HCT116 (cell line): ENCODE data around the gene OR10A2. TPM values are rescaled to one million over a fixed set of nuclear protein-coding genes. Genes with fewer than 3 reads are reported as not detected.

ENCODE experiments used
- ATAC-seq: fragments of 200-7000 bp; cut with Tn5 transposase; 2 replicates; pipeline ENCODE4 v1.9.1; 2020; ENCODE audit warnings: mild to moderate bottlenecking, moderate library complexity
- BruUV-seq: library from RNA; stranded (reverse); fragments of 400-500 nt; replicated peaks from 2 replicates; lab custom pipeline; 2021; lab: Mats Ljungman, UMichigan
- CTCF ChIA-PET: fragments of 300-600 bp; sonication (Branson Sonifier 250); formaldehyde crosslinking; loops from one replicate; lab custom pipeline; 2021; ENCODE audit warnings: antibody characterized with exemption; lab: Charles Lee
- POLR2A ChIA-PET: fragments of 300-600, 350-600 bp; sonication (Branson Sonifier 250); formaldehyde crosslinking; loops from one replicate; lab custom pipeline; 2021; ENCODE audit warnings: antibody characterized with exemption; lab: Charles Lee
- RAD21 ChIA-PET, 2 experiments: fragments of 300-600 bp; sonication (Branson Sonifier 250); formaldehyde crosslinking; loops; one replicate each; lab custom pipeline; 2023; ENCODE audit warnings: low total read pairs in 2 of 2; ENCODE audit not compliant: uncharacterized antibody in 2 of 2, unreplicated experiment in 2 of 2, low non-redundant PET in 1 of 2; lab: Charles Lee
- DNase-seq: peaks from one replicate; pipeline ENCODE4 v3.0.0-alpha.2; 2010; ENCODE audit warnings: low read depth, low spot score
- H2AFZ ChIP-seq: fragments of 200-600 bp; shearing (Covaris generic), sonication (generic); 2 replicates; pipeline ENCODE4 v1.6.1; 2017; ENCODE audit warnings: low read depth, mixed run types, mixed read lengths, antibody characterized with exemption, low read length; ENCODE audit not compliant: poor library complexity, severe bottlenecking
- H3K27ac ChIP-seq: 2 replicates; pipeline ENCODE4 v1.5.1; 2012; ENCODE audit warnings: low read depth, low read length
- H3K27me3 ChIP-seq: fragments of 200-600 bp; sonication (generic); 2 replicates; pipeline ENCODE4 v1.6.1; 2016; ENCODE audit warnings: mixed run types, low read length, mixed read lengths; ENCODE audit not compliant: insufficient read depth
- H3K36me3 ChIP-seq, 2 experiments: fragments of 200-500 bp in 1 of 2; fragments of 200-600 bp in 1 of 2; sonication (Bioruptor generic) in 1 of 2; sonication (generic) in 1 of 2; 2 replicates each; pipeline versions ENCODE4 v1.5.1 to v1.6.1; 2014 to 2016; ENCODE audit warnings: low read length in 2 of 2, inconsistent platforms in 1 of 2, mixed read lengths in 1 of 2, mixed run types in 1 of 2; ENCODE audit not compliant: insufficient read depth in 2 of 2, control insufficient read depth in 1 of 2
- H3K4me1 ChIP-seq, 2 experiments: fragments of 200-600 bp in 1 of 2; sonication (generic) in 1 of 2; 2 replicates each; pipeline versions ENCODE4 v1.5.1 to v1.6.1; 2012 to 2017; ENCODE audit warnings: low read length in 2 of 2, inconsistent platforms in 1 of 2, mild to moderate bottlenecking in 1 of 2, mixed read lengths in 1 of 2, mixed run types in 1 of 2, moderate library complexity in 1 of 2; ENCODE audit not compliant: insufficient read depth in 2 of 2, control insufficient read depth in 1 of 2
- H3K4me2 ChIP-seq: fragments of 200-600 bp; sonication (generic); 2 replicates; pipeline ENCODE4 v1.6.1; 2017; ENCODE audit warnings: mixed run types, low read length, mixed read lengths
- H3K4me3 ChIP-seq, 2 experiments: fragments of 200-600 bp in 1 of 2; sonication (generic) in 1 of 2; replicated peaks in 1 of 2; 2 replicates each; pipeline ENCODE4 v1.5.1; 2011 to 2016; ENCODE audit warnings: low read length in 2 of 2, control low read depth in 1 of 2, low read depth in 1 of 2, mild to moderate bottlenecking in 1 of 2, mixed read lengths in 1 of 2, mixed run types in 1 of 2
- H3K79me2 ChIP-seq: fragments of 200-600 bp; sonication (generic); 2 replicates; pipeline ENCODE4 v1.6.1; 2017; ENCODE audit warnings: mild to moderate bottlenecking, mixed run types, low read length, moderate library complexity, mixed read lengths; ENCODE audit not compliant: insufficient read depth
- H3K9ac ChIP-seq: fragments of 200-600 bp; sonication (generic); 2 replicates; pipeline ENCODE4 v1.6.1; 2016; ENCODE audit warnings: low read length, mixed read lengths
- H3K9me2 ChIP-seq: fragments of 200-600 bp; sonication (generic), shearing (Covaris generic); 2 replicates; pipeline ENCODE4 v1.6.1; 2017; ENCODE audit warnings: mixed run types, mild to moderate bottlenecking, moderate library complexity; ENCODE audit not compliant: insufficient read depth
- H3K9me3 ChIP-seq, 2 experiments: fragments of 200-500 bp in 1 of 2; fragments of 200-600 bp in 1 of 2; sonication (Bioruptor generic) in 1 of 2; sonication (generic) in 1 of 2; 2 replicates each; pipeline ENCODE4 v1.6.1; 2014 to 2017; ENCODE audit warnings: low read length in 2 of 2, mixed read lengths in 2 of 2, inconsistent platforms in 1 of 2, low read depth in 1 of 2, mild to moderate bottlenecking in 1 of 2, mixed run types in 1 of 2, moderate library complexity in 1 of 2; ENCODE audit not compliant: control insufficient read depth in 1 of 2, insufficient read depth in 1 of 2
- H4K20me1 ChIP-seq: fragments of 200-600 bp; sonication (generic), shearing (Covaris generic); 2 replicates; pipeline ENCODE4 v1.6.1; 2017; ENCODE audit warnings: mixed run types, mild to moderate bottlenecking, moderate library complexity; ENCODE audit not compliant: insufficient read depth
- ATF3 ChIP-seq: IDR thresholded peaks from 2 replicates; pipeline ENCODE4 v1.6.1; 2012
- CBX3 ChIP-seq: IDR thresholded peaks from 2 replicates; pipeline ENCODE4 v1.6.1; 2012; ENCODE audit warnings: low read depth
- CTCF ChIP-seq, 3 experiments: fragments of 200-600 bp in 1 of 3; sonication (generic) in 1 of 3; IDR thresholded peaks in 2 of 3; conservative IDR thresholded peaks in 1 of 3; 2 replicates each; pipeline ENCODE4 v1.5.1; 2012 to 2017; ENCODE audit warnings: low read depth in 2 of 3, low read length in 2 of 3, antibody characterized with exemption in 1 of 3, borderline replicate concordance in 1 of 3, control low read depth in 1 of 3, mild to moderate bottlenecking in 1 of 3, mixed read lengths in 1 of 3, mixed run types in 1 of 3, moderate library complexity in 1 of 3; ENCODE audit not compliant: insufficient read depth in 1 of 3
- EGR1 ChIP-seq: IDR thresholded peaks from 2 replicates; pipeline ENCODE4 v1.6.1; 2012; ENCODE audit warnings: low read depth
- ELF1 ChIP-seq: IDR thresholded peaks from 2 replicates; pipeline ENCODE4 v1.6.1; 2012; ENCODE audit warnings: low read depth, borderline replicate concordance
- EZH2phosphoT487 ChIP-seq: fragments of 200-600 bp; IDR thresholded peaks from 2 replicates; pipeline ENCODE4 v1.6.1; 2018; ENCODE audit warnings: antibody characterized with exemption, borderline replicate concordance
- MAX ChIP-seq: IDR thresholded peaks from 2 replicates; pipeline ENCODE4 v1.6.1; 2012
- POLR2AphosphoS5 ChIP-seq: IDR thresholded peaks from 2 replicates; pipeline ENCODE4 v1.6.1; 2011; ENCODE audit warnings: mild to moderate bottlenecking, low read depth, low read length, moderate library complexity
- SIN3A ChIP-seq: IDR thresholded peaks from 2 replicates; pipeline ENCODE4 v1.6.1; 2012; ENCODE audit warnings: low read depth
- YY1 ChIP-seq: IDR thresholded peaks from 2 replicates; pipeline ENCODE4 v1.6.1; 2011; ENCODE audit warnings: low read length, low read depth, moderate library complexity, mild to moderate bottlenecking; ENCODE audit not compliant: insufficient replicate concordance; ENCODE audit errors: extremely low read depth
- ZBTB33 ChIP-seq: IDR thresholded peaks from 2 replicates; pipeline ENCODE4 v1.6.1; 2011; ENCODE audit warnings: mild to moderate bottlenecking, low read length, moderate library complexity; ENCODE audit not compliant: insufficient replicate concordance; ENCODE audit errors: extremely low read depth
- ZNF274 ChIP-seq: fragments of 200-500 bp; sonication (Bioruptor generic); IDR thresholded peaks from 2 replicates; pipeline ENCODE4 v1.6.1; 2014; ENCODE audit warnings: mild to moderate bottlenecking, low read depth, low read length, inconsistent platforms
- intact Hi-C: fragments of 100-400 bp; cut with micrococcal nuclease; formaldehyde crosslinking; loops from 2 replicates; pipeline ENCODE4 v1.10.0; 2022
- total RNA-seq: library from RNA; stranded (reverse); gene quantifications from one replicate; pipeline ENCODE4 v1.2.1, GENCODE V29; 2021; ENCODE audit not compliant: unreplicated experiment

OR10A2 gene
- total RNA-seq, 1 experiment from 2014 or later: not detected

GRCh38 chr11:6892400-6892799, 29.5 kb downstream of the OR10A2 start, which contains the start of gene OR2D2 (continued):
- TF ChIP-seq CTCF (IDR thresholded peaks at IDR 0.05 in 2 of 3, conservative IDR thresholded peaks at IDR 0.05 in 1 of 3; ENCODE audit: borderline replicate concordance in 1 of 3, insufficient read depth in 1 of 3, low read depth in 2 of 3, low read length in 2 of 3) (no peak), ELF1 (no peak), ZNF274 (no peak)

GRCh38 chr11:6894097-6894496, 31.2 kb downstream of the OR10A2 start:
- Histone ChIP-seq H3K27me3 (peaks cover 43% of the 10 kb centered on the region), H3K79me2 (no peaks in the 10 kb centered on the region), H4K20me1 (no peaks in the 10 kb centered on the region), H3K9me3 (no peaks in the 10 kb centered on the region), H3K36me3 (no peaks in the 10 kb centered on the region), H2AFZ (no peak overlapping the region), H3K4me2 (no peak overlapping the region), H3K4me1 (no peaks in the 10 kb centered on the region), H3K9me2 (no peaks in the 10 kb centered on the region), H3K27ac (no peak overlapping the region), H3K4me3 (no peak overlapping the region), H3K9ac (no peak overlapping the region)
- BruUV-seq: no TSS peak
- intact Hi-C loops: no loop called here
- no peak for DNase-seq
- POLR2A ChIA-PET: no interaction called here
- TF ChIP-seq ATF3: no peak
- no peak for TF ChIP-seq MAX
- TF ChIP-seq YY1: no peak
- no peak for TF ChIP-seq SIN3A
- no peak for TF ChIP-seq POLR2AphosphoS5
- TF ChIP-seq ZBTB33: no peak
- no peak for TF ChIP-seq ELF1
- TF ChIP-seq EZH2phosphoT487: no peak
- TF ChIP-seq CBX3: no peak
- no peak for TF ChIP-seq EGR1
- TF ChIP-seq, all 23 proteins: peak for 0
- CTCF ChIA-PET: no interaction called here
- RAD21 ChIA-PET: no interaction called here
- ATAC-seq: peak; percentile 32; the same call in 1 of the 2 replicates
